Activated CD8-positive, alpha-beta T cell treated with anti-CD3 and anti-CD28 coated beads for 36 hours (primary cell): ENCODE data around the gene LAMA3. TPM values are rescaled to one million over a fixed set of nuclear protein-coding genes. Genes with fewer than 3 reads are reported as not detected.

Source experiments
- ATAC-seq: fragments of 200-7000 bp; cut with Tn5 transposase; one replicate; pipeline ENCODE4 v1.10.0; 2021; ENCODE audit warnings: mild to moderate bottlenecking, moderate library complexity
- CTCF ChIA-PET: fragments of 350-600 bp; sonication (Branson Sonifier 250); formaldehyde crosslinking; loops from one replicate; lab custom pipeline; 2021; ENCODE audit warnings: antibody characterized with exemption; lab: Charles Lee
- POLR2A ChIA-PET: fragments of 350-600 bp; sonication (Branson Sonifier 250); formaldehyde crosslinking; loops from one replicate; lab custom pipeline; 2021; ENCODE audit warnings: antibody characterized with exemption; lab: Charles Lee
- DNase-seq: peaks from one replicate; pipeline ENCODE4 v3.0.0-alpha.2; 2020
- H3K27ac Mint-ChIP-seq: one replicate; pipeline ENCODE4 v1.8.0; 2021; ENCODE audit warnings: mild to moderate bottlenecking, mixed read lengths
- H3K27me3 Mint-ChIP-seq: one replicate; pipeline ENCODE4 v1.8.0; 2021; ENCODE audit warnings: mixed read lengths
- H3K36me3 Mint-ChIP-seq: one replicate; pipeline ENCODE4 v1.8.0; 2021; ENCODE audit warnings: low read depth, mixed read lengths
- H3K4me1 Mint-ChIP-seq: one replicate; pipeline ENCODE4 v1.8.0; 2021; ENCODE audit warnings: low read depth, mixed read lengths
- H3K4me3 Mint-ChIP-seq: one replicate; pipeline ENCODE4 v1.8.0; 2021; ENCODE audit warnings: mild to moderate bottlenecking, moderate library complexity, mixed read lengths
- H3K9me3 Mint-ChIP-seq: one replicate; pipeline ENCODE4 v1.8.0; 2021; ENCODE audit warnings: mixed read lengths
- intact Hi-C: fragments of 100-400 bp; cut with micrococcal nuclease; formaldehyde crosslinking; loops from one replicate; pipeline ENCODE4 v1.10.0; 2022
- total RNA-seq, 2 experiments: library from RNA; stranded (reverse); gene quantifications; one replicate each; pipeline ENCODE4 v1.2.3, GENCODE V29; 2021
- TF ChIP-seq, protein P1 (sequence below): fragments of 200-600 bp; IDR thresholded peaks from one replicate; pipeline ENCODE4 v1.8.0; 2022; ENCODE audit warnings: antibody characterized with exemption, mild to moderate bottlenecking

Gene LAMA3
- total RNA-seq, 2 experiments from 2014 or later = 0.05 TPM; not detected in 1

DNA sequence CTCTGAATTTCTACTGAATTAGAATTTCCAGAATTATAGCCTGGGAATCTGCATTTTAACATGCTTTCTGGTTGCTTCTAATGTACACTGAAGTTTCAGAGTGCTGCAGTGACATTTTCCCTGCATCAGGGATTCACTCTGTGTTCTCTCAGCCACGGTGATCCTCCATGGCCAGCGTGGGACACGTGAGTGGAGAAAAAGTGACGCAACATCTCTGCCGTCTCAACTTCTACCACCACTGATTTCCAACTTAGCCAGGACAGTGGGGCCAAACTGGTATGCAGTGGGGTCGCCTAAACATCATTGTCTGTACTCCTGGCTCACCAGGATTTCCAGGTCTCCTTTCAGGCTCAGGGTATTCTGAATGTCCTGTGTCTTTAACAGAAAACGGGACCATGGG, 44.6 kb downstream of the LAMA3 start:
- H3K36me3 Mint-ChIP-seq = no peaks in the 10 kb centered on the region
- DNase-seq (no peak), ATAC-seq (no peak)
- intact Hi-C loops = no loop called here
- TF ChIP-seq, protein P1, sequence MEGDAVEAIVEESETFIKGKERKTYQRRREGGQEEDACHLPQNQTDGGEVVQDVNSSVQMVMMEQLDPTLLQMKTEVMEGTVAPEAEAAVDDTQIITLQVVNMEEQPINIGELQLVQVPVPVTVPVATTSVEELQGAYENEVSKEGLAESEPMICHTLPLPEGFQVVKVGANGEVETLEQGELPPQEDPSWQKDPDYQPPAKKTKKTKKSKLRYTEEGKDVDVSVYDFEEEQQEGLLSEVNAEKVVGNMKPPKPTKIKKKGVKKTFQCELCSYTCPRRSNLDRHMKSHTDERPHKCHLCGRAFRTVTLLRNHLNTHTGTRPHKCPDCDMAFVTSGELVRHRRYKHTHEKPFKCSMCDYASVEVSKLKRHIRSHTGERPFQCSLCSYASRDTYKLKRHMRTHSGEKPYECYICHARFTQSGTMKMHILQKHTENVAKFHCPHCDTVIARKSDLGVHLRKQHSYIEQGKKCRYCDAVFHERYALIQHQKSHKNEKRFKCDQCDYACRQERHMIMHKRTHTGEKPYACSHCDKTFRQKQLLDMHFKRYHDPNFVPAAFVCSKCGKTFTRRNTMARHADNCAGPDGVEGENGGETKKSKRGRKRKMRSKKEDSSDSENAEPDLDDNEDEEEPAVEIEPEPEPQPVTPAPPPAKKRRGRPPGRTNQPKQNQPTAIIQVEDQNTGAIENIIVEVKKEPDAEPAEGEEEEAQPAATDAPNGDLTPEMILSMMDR = no peak
- POLR2A ChIA-PET = no interaction called here
- H3K27me3 Mint-ChIP-seq = peaks cover 1% of the 10 kb centered on the region
- H3K9me3 Mint-ChIP-seq = no peaks in the 10 kb centered on the region
- CTCF ChIA-PET = no interaction called here
- no peak overlapping the region for H3K27ac Mint-ChIP-seq
- peaks cover 17% of the 10 kb centered on the region for H3K4me1 Mint-ChIP-seq
- no peak overlapping the region for H3K4me3 Mint-ChIP-seq

DNA sequence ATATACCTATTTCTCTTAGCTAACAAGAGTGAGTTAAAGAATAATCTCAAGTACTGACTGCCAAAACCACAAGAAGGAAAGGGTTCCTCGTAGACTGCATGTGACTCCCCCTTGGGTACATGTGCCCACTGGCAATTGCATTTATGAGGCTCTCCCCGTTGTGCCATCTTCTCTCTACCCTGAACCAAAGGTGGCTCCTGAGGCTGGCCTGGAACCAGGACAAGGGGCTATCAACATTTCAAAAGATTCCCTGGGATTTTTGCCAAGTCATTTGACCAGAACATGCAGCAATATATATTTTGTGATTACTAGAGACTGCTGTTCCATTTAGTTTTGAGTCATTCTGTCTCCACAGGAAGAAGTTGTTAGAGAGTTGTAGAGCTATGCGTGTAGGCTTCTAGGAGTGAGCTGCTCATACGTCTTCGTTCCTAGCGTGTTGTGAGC, 45.8 kb downstream of the LAMA3 start:
- intact Hi-C loops = no loop called here
- Mint-ChIP-seq H3K4me1 (peaks cover 19% of the 10 kb centered on the region), H3K4me3 (no peak overlapping the region), H3K27ac (no peak overlapping the region), H3K36me3 (no peaks in the 10 kb centered on the region), H3K27me3 (peaks cover 5% of the 10 kb centered on the region), H3K9me3 (no peaks in the 10 kb centered on the region)
- ATAC-seq = peak; percentile 53
- POLR2A ChIA-PET = no interaction called here
- no peak for DNase-seq
- TF ChIP-seq, protein P1 = no peak
- CTCF ChIA-PET = interaction anchor here (1.0 kb wide), 1 partner anchor 8 kb away, joined by 3 read pairs; no protein-coding TSS in a partner anchor

GRCh38 chr18:23737578-23737977, 48.3 kb downstream of the LAMA3 start:
- no peak overlapping the region for H3K27ac Mint-ChIP-seq
- POLR2A ChIA-PET = no interaction called here
- DNase-seq (no peak), ATAC-seq (no peak)
- peaks cover 10% of the 10 kb centered on the region for H3K27me3 Mint-ChIP-seq
- CTCF ChIA-PET = no interaction called here
- H3K9me3 Mint-ChIP-seq = no peaks in the 10 kb centered on the region
- H3K4me1 Mint-ChIP-seq = peaks cover 19% of the 10 kb centered on the region
- TF ChIP-seq, protein P1 = no peak
- intact Hi-C loops = no loop called here
- H3K36me3 Mint-ChIP-seq = no peaks in the 10 kb centered on the region
- no peak overlapping the region for H3K4me3 Mint-ChIP-seq

DNA sequence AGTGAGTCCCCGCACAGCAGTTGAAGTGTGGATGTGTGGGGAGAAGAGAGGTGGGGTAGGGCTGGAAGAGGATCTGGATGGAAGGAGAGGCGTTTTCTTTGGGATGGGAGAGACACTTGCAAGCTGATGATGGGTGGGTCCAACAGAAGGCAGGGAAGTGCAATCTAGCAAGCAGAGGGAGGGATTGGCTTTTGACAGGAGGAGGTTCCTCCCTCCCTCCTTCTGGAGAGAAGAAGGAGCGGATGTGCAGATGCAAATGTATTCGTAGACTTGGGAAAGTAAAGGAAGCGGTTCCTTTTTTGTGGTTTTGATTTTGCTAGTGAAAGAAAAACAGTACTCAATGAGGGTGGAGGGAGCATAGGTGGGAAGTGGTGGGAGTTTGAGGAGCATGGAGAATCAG, 48.9 kb downstream of the LAMA3 start:
- ATAC-seq = no peak
- Mint-ChIP-seq H3K36me3 (no peaks in the 10 kb centered on the region), H3K4me1 (peaks cover 19% of the 10 kb centered on the region), H3K9me3 (no peaks in the 10 kb centered on the region), H3K27ac (no peak overlapping the region), H3K4me3 (no peak overlapping the region), H3K27me3 (peaks cover 11% of the 10 kb centered on the region)
- intact Hi-C loops = no loop called here
- CTCF ChIA-PET = no interaction called here
- TF ChIP-seq, protein P1 = no peak
- no peak for DNase-seq
- POLR2A ChIA-PET = no interaction called here

DNA sequence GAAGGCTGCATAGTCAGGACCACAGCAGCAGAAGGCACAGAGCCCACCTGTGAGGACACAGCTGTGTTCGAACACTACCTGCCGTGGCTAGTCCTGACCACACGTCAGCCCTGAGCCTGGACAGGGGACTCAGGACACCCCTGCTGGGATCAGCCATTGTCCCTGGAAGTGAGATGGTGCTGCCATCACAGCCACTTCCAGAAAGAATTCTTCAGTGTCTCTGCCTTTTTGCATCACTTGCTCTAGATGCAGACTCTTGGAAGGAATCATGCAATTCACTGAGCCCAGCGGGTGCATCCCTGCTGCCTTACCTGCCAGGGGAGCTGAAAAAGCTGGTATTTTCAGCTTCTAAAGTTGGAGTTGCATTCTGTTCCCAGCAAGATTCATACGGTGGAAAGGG, 49.3 kb downstream of the LAMA3 start:
- TF ChIP-seq, protein P1 = no peak
- Mint-ChIP-seq H3K27ac (no peak overlapping the region), H3K27me3 (peaks cover 11% of the 10 kb centered on the region), H3K9me3 (no peaks in the 10 kb centered on the region), H3K36me3 (no peaks in the 10 kb centered on the region), H3K4me1 (peaks cover 19% of the 10 kb centered on the region), H3K4me3 (no peak overlapping the region)
- no peak for ATAC-seq
- ChIA-PET CTCF (no interaction called here), POLR2A (no interaction called here)
- DNase-seq = no peak
- intact Hi-C loops = no loop called here
